ENCODE measurements around the gene CREB3L2. TPM values are rescaled to one million over a fixed set of nuclear protein-coding genes. Genes with fewer than 3 reads are reported as not detected.
"Not testable (repeated sequence)": the region's sequence is repeated elsewhere in the genome, so short reads cannot be mapped to it uniquely, and the experiment has no call there.

The CREB3L2 gene
- total RNA-seq, 1 donor from 2014 or later, result 65.9 TPM

- no peak overlapping the region for H3K27ac Mint-ChIP-seq
- no peak for DNase-seq (ENCODE audit: low spot score, unreplicated experiment)
- H3K4me1 Mint-ChIP-seq (ENCODE audit: low read depth), result no peaks in the 10 kb centered on the region
- peaks cover 16% of the 10 kb centered on the region for H3K9me3 Mint-ChIP-seq (ENCODE audit: low read depth)
- peaks cover 6% of the 10 kb centered on the region for H3K36me3 Mint-ChIP-seq (ENCODE audit: insufficient read depth)
- H3K27me3 Mint-ChIP-seq, result peaks cover 14% of the 10 kb centered on the region
- no peak overlapping the region for H3K4me3 Mint-ChIP-seq (ENCODE audit: low read depth)
- no peak for TF ChIP-seq CTCF (IDR thresholded peaks at IDR 0.05; ENCODE audit: unreplicated experiment)
Observed at GRCh38 chr7:137832382-137832781, 169.5 kb downstream of the CREB3L2 start.

GRCh38 chr7:137831555-137831954 is 170.3 kb downstream of the CREB3L2 start:
- not testable (repeated sequence) for H3K27ac Mint-ChIP-seq; DNase-seq (ENCODE audit: low spot score, unreplicated experiment); H3K4me1 Mint-ChIP-seq (ENCODE audit: low read depth); H3K36me3 Mint-ChIP-seq (ENCODE audit: insufficient read depth); H3K4me3 Mint-ChIP-seq (ENCODE audit: low read depth)
- H3K27me3 Mint-ChIP-seq, result peaks cover 13% of the 10 kb centered on the region
- H3K9me3 Mint-ChIP-seq (ENCODE audit: low read depth), result peaks cover 16% of the 10 kb centered on the region

- no peak overlapping the region for H3K27ac Mint-ChIP-seq
- H3K4me3 Mint-ChIP-seq (ENCODE audit: low read depth), result no peak overlapping the region
- no peak for TF ChIP-seq CTCF (IDR thresholded peaks at IDR 0.05; ENCODE audit: unreplicated experiment)
- peaks cover 16% of the 10 kb centered on the region for H3K9me3 Mint-ChIP-seq (ENCODE audit: low read depth)
- peaks cover 10% of the 10 kb centered on the region for H3K27me3 Mint-ChIP-seq
- H3K4me1 Mint-ChIP-seq (ENCODE audit: low read depth), result no peaks in the 10 kb centered on the region
- peaks cover 6% of the 10 kb centered on the region for H3K36me3 Mint-ChIP-seq (ENCODE audit: insufficient read depth)
- DNase-seq (ENCODE audit: low spot score, unreplicated experiment), result no peak
Observed at GRCh38 chr7:137829337-137829992, 172.4 kb downstream of the CREB3L2 start.

- no peaks in the 10 kb centered on the region for H3K4me1 Mint-ChIP-seq (ENCODE audit: low read depth)
- no peak for DNase-seq (ENCODE audit: low spot score, unreplicated experiment)
- peaks cover 12% of the 10 kb centered on the region for H3K27me3 Mint-ChIP-seq
- H3K9me3 Mint-ChIP-seq (ENCODE audit: low read depth), result peaks cover 14% of the 10 kb centered on the region
- peaks cover 6% of the 10 kb centered on the region for H3K36me3 Mint-ChIP-seq (ENCODE audit: insufficient read depth)
- no peak overlapping the region for H3K4me3 Mint-ChIP-seq (ENCODE audit: low read depth)
- TF ChIP-seq CTCF (IDR thresholded peaks at IDR 0.05; ENCODE audit: unreplicated experiment), result no peak
- H3K27ac Mint-ChIP-seq, result no peak overlapping the region
Observed at GRCh38 chr7:137828456-137828855, 173.4 kb downstream of the CREB3L2 start.

GRCh38 chr7:137825489-137825888 is 176.4 kb downstream of the CREB3L2 start:
- no peaks in the 10 kb centered on the region for H3K36me3 Mint-ChIP-seq (ENCODE audit: insufficient read depth)
- no peaks in the 10 kb centered on the region for H3K9me3 Mint-ChIP-seq (ENCODE audit: low read depth)
- H3K27me3 Mint-ChIP-seq, result peaks cover 24% of the 10 kb centered on the region
- TF ChIP-seq CTCF (IDR thresholded peaks at IDR 0.05; ENCODE audit: unreplicated experiment), result no peak
- no peaks in the 10 kb centered on the region for H3K4me1 Mint-ChIP-seq (ENCODE audit: low read depth)
- no peak for DNase-seq (ENCODE audit: low spot score, unreplicated experiment)
- no peak overlapping the region for H3K27ac Mint-ChIP-seq
- H3K4me3 Mint-ChIP-seq (ENCODE audit: low read depth), result no peak overlapping the region

Other genes starting within 250 kb of the CREB3L2 start
- 0.41 and 0.91 TPM in 2 replicates for gene DGKI, start 155.1 kb downstream of the CREB3L2 start, total RNA-seq
- gene AKR1D1, start 74.4 kb upstream of the CREB3L2 start, total RNA-seq, result 3.4 and 5.4 TPM in 2 replicates